MCF 10A (cell line): Measurements from ENCODE around the gene NFATC1. TPM values are rescaled to one million over a fixed set of nuclear protein-coding genes. Genes with fewer than 3 reads are reported as not detected.

Source experiments
- BruUV-seq: library from RNA; stranded (reverse); fragments of 400-500 nt; replicated peaks from 2 replicates; lab custom pipeline; 2021; lab: Mats Ljungman, UMichigan
- CTCF ChIA-PET: fragments of 300-600 bp; sonication (Branson Sonifier 250); formaldehyde crosslinking; extraction: SDS; loops from one replicate; lab custom pipeline; 2021; ENCODE audit warnings: antibody characterized with exemption, inconsistent platforms; lab: Yijun Ruan, JAX
- POLR2A ChIA-PET: fragments of 300-600, 350-650 bp; sonication (Branson Sonifier 250); formaldehyde crosslinking; extraction: SDS; loops from one replicate; lab custom pipeline; 2020; ENCODE audit warnings: antibody characterized with exemption, inconsistent platforms; lab: Yijun Ruan, JAX
- DNase-seq: peaks from one replicate; pipeline ENCODE4 v3.0.0-alpha.2; 2018; ENCODE audit not compliant: unreplicated experiment
- H3K27ac Mint-ChIP-seq: one replicate; pipeline ENCODE4 v1.8.0; 2022; ENCODE audit warnings: mild to moderate bottlenecking, low read depth, mixed read lengths; ENCODE audit not compliant: unreplicated experiment
- H3K27me3 Mint-ChIP-seq: one replicate; pipeline ENCODE4 v1.8.0; 2022; ENCODE audit warnings: mixed read lengths; ENCODE audit not compliant: insufficient read depth, unreplicated experiment
- H3K36me3 Mint-ChIP-seq: one replicate; pipeline ENCODE4 v1.8.0; 2022; ENCODE audit warnings: mild to moderate bottlenecking, moderate library complexity, mixed read lengths; ENCODE audit not compliant: insufficient read depth, unreplicated experiment
- H3K4me1 Mint-ChIP-seq: one replicate; pipeline ENCODE4 v1.8.0; 2022; ENCODE audit warnings: mixed read lengths; ENCODE audit not compliant: insufficient read depth, unreplicated experiment
- H3K4me3 Mint-ChIP-seq: one replicate; pipeline ENCODE4 v1.8.0; 2022; ENCODE audit warnings: mild to moderate bottlenecking, moderate library complexity, mixed read lengths; ENCODE audit not compliant: unreplicated experiment
- H3K9me3 Mint-ChIP-seq: one replicate; pipeline ENCODE4 v1.8.0; 2022; ENCODE audit warnings: mixed read lengths; ENCODE audit not compliant: unreplicated experiment
- intact Hi-C: fragments of 100-400 bp; cut with micrococcal nuclease; formaldehyde crosslinking; loops from 2 replicates; pipeline ENCODE4 v1.14.1; 2022
- total RNA-seq: library from RNA; stranded (reverse); gene quantifications from 2 replicates; pipeline ENCODE4 v1.2.3, GENCODE V29; 2022
- TF ChIP-seq, protein P1 (sequence below): fragments of 200-600 bp; IDR thresholded peaks from one replicate; pipeline ENCODE4 v1.8.0; 2022; ENCODE audit warnings: antibody characterized with exemption, mild to moderate bottlenecking; ENCODE audit not compliant: unreplicated experiment

NFATC1 gene
- total RNA-seq, 1 experiment from 2014 or later, result 2.0 TPM

DNA sequence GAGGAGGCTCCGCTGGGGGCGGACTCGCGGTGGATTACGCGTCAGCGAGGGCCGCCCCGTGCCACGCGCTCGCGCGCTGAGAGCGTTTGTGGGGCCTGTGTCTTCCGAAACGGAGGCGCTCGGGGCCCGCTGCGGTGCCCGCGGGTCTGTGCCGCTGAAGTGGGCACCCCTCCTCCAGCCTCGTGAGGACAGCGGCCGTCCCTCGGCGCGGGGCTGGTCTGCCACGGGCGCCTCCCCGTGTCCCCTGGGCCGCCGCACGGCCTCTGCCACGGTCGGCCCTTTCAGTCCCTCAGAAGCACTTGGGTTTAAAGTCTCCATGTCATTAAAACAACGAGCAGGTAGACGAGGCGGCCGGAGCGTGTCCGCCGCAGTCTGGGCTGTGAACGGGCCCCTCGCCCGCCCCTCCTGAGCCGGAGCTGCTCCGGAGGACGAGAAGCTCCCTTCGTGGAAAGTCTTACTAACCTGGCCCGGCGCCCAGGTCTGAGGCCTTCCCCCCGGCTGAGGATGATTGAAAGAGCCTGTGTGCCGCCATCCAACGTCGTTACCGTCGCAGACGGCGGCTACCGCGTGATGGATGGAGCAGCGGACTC, 97.6 kb downstream of the NFATC1 start:
- BruUV-seq, result no TSS peak
- peaks cover 25% of the 10 kb centered on the region for H3K9me3 Mint-ChIP-seq
- TF ChIP-seq, protein P1, sequence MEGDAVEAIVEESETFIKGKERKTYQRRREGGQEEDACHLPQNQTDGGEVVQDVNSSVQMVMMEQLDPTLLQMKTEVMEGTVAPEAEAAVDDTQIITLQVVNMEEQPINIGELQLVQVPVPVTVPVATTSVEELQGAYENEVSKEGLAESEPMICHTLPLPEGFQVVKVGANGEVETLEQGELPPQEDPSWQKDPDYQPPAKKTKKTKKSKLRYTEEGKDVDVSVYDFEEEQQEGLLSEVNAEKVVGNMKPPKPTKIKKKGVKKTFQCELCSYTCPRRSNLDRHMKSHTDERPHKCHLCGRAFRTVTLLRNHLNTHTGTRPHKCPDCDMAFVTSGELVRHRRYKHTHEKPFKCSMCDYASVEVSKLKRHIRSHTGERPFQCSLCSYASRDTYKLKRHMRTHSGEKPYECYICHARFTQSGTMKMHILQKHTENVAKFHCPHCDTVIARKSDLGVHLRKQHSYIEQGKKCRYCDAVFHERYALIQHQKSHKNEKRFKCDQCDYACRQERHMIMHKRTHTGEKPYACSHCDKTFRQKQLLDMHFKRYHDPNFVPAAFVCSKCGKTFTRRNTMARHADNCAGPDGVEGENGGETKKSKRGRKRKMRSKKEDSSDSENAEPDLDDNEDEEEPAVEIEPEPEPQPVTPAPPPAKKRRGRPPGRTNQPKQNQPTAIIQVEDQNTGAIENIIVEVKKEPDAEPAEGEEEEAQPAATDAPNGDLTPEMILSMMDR, result no peak
- DNase-seq, result no peak
- H3K4me1 Mint-ChIP-seq, result no peaks in the 10 kb centered on the region
- peaks cover 6% of the 10 kb centered on the region for H3K36me3 Mint-ChIP-seq
- H3K4me3 Mint-ChIP-seq, result no peak overlapping the region
- ChIA-PET CTCF (no interaction called here), POLR2A (no interaction called here)
- intact Hi-C loops, result no loop called here
- H3K27ac Mint-ChIP-seq, result no peak overlapping the region
- H3K27me3 Mint-ChIP-seq, result no peaks in the 10 kb centered on the region

DNA sequence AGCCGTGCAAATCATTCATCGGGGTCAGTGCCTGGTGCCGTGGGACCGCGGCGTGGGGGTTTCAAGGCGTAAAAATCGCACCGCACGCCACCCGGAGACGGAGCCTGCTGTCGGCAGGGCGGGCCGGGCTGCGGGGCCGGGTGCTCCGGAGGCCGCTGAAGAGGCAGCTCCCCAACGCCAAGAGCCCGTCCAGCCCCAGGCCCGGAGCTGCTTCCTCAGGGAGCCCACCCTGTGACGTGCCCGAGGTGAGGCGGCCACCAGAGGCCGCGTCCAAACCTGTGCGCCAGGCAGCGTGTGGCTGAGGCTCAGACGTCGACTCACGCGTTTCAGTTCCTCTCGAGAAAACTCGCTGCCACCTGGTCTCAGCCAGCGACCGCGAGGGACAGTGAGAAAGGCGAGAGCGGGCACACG, 98.1 kb downstream of the NFATC1 start:
- no TSS peak for BruUV-seq
- Mint-ChIP-seq H3K4me1 (no peaks in the 10 kb centered on the region), H3K9me3 (peaks cover 29% of the 10 kb centered on the region), H3K36me3 (peaks cover 6% of the 10 kb centered on the region), H3K4me3 (no peak overlapping the region), H3K27ac (no peak overlapping the region), H3K27me3 (no peaks in the 10 kb centered on the region)
- TF ChIP-seq, protein P1, result no peak
- ChIA-PET POLR2A (no interaction called here), CTCF (no interaction called here)
- no peak for DNase-seq
- intact Hi-C loops, result no loop called here

DNA sequence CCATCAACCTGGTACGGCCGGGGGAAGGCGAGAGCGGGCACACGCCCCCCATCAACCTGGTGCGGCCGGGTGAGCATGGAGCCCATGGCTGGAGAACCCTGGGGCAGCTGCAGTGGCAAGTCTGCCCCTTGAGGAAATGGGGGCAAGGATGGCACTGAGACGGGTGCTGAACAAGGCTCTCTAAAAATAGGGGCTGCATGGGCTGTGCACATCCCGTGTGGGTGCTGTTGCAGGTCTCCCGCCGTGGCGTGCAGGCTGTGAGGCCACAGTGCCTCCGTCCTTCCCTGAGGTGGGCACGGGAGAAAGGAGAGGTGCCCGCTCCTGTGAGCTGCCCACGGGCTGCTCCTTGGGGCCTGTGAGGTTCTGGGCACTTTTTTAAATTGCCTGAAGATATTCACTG, 99.2 kb downstream of the NFATC1 start:
- Mint-ChIP-seq H3K27ac (no peak overlapping the region), H3K27me3 (no peaks in the 10 kb centered on the region), H3K4me3 (no peak overlapping the region), H3K36me3 (peaks cover 6% of the 10 kb centered on the region), H3K9me3 (peaks cover 29% of the 10 kb centered on the region), H3K4me1 (no peaks in the 10 kb centered on the region)
- CTCF ChIA-PET, result no interaction called here
- intact Hi-C loops, result no loop called here
- no peak for DNase-seq
- TF ChIP-seq, protein P1, result no peak
- POLR2A ChIA-PET, result no interaction called here
- no TSS peak for BruUV-seq

DNA sequence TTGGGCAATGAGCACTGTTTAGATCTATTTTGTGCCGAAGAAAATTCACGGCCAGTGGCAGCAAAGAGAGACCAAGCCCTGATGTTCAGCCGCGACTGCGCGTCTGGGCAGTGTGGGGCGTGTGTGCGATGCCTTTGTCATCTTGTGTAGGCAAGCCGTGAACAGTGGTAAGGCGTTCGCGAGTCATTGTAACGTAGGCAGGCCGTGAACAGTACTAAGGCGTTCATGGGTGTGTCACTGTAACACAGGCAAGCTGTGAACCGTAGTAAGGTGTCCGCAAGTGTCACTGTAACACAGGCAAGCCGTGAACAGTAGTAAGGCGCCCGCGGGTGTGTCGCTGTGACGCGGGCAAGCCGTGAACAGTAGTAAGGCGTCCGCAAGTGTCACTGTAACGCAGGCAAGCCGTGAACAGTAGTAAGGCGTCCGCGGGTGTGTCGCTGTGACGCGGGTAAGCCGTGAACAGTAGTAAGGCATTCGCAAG, 99.9 kb downstream of the NFATC1 start:
- Mint-ChIP-seq H3K4me3 (no peak overlapping the region), H3K4me1 (no peaks in the 10 kb centered on the region), H3K9me3 (peaks cover 29% of the 10 kb centered on the region), H3K36me3 (peaks cover 6% of the 10 kb centered on the region), H3K27me3 (no peaks in the 10 kb centered on the region), H3K27ac (no peak overlapping the region)
- no TSS peak for BruUV-seq
- intact Hi-C loops, result no loop called here
- ChIA-PET POLR2A (no interaction called here), CTCF (interaction anchor here (0.6 kb wide), 1 partner anchor 164 kb away, joined by 3 read pairs; no protein-coding TSS in a partner anchor)
- TF ChIP-seq, protein P1, result no peak
- no peak for DNase-seq
